ENCODE data around the gene RPS19BP1.

DNA sequence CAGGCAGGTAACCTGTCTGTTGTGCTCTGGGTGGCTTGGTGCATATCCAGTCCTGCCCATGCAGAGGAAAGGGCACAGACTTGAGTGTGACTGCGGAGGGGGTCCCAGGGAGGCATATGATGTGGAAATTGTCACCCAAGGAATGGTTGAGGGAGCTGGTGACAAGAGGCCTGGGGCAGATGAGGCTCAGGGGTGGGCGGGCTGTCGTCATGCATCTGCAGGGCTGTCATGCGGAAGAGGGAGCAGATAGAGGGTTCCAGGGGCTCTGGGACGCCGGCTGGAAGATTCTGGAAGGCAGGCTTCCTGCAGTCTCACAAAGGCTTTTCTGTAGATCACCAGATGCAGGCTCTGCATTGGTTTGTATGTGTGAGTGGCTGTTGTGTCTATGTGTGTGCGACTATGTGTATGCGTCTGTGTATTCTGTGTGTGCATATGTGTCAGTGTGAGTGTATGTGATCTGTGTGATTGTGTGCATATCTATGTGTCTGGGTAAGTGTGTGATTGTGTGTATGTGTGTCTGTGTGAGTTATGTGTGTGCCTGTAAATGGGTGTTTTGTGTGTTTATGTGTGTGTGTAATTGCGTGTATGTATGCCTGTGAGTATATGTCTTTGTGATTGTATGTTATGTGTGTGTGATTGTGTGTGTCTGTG is 30.4 kb upstream of the RPS19BP1 start:
- TF ChIP-seq, protein P1, sequence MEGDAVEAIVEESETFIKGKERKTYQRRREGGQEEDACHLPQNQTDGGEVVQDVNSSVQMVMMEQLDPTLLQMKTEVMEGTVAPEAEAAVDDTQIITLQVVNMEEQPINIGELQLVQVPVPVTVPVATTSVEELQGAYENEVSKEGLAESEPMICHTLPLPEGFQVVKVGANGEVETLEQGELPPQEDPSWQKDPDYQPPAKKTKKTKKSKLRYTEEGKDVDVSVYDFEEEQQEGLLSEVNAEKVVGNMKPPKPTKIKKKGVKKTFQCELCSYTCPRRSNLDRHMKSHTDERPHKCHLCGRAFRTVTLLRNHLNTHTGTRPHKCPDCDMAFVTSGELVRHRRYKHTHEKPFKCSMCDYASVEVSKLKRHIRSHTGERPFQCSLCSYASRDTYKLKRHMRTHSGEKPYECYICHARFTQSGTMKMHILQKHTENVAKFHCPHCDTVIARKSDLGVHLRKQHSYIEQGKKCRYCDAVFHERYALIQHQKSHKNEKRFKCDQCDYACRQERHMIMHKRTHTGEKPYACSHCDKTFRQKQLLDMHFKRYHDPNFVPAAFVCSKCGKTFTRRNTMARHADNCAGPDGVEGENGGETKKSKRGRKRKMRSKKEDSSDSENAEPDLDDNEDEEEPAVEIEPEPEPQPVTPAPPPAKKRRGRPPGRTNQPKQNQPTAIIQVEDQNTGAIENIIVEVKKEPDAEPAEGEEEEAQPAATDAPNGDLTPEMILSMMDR (IDR thresholded peaks at IDR 0.05) = no peak
- TF ChIP-seq POLR2A (IDR thresholded peaks at IDR 0.05) = no peak
